ENCODE results near the gene TRAF3IP1.

- TF ChIP-seq CTCF (conservative IDR thresholded peaks at IDR 0.05 in 1 of 2, IDR thresholded peaks at IDR 0.05 in 1 of 2; ENCODE audit: low read depth in 1 of 2, low read length in 2 of 2) (no peak), EZH2 (IDR thresholded peaks at IDR 0.05; ENCODE audit: low read length, missing control alignments) (no peak)
Measured at GRCh38 chr2:238440331-238440730, 120.0 kb downstream of the TRAF3IP1 start.
